Natural killer cell treated with Interleukin-12 subunit alpha and Interleukin-12 subunit beta and Interleukin-15 and Interleukin-18, amount 100 ng/mL, for 72 hours (primary cell): ENCODE data around the gene DOK7. TPM values are rescaled to one million over a fixed set of nuclear protein-coding genes. Genes with fewer than 3 reads are reported as not detected.

ENCODE experiments used
- ATAC-seq, 2 donors: fragments of 150-1000 bp; cut with Tn5 transposase in 1 of 2; sonication (Bioruptor Pico), chemical (Tn5 transposase) in 1 of 2; 2 replicates each; pipeline ENCODE4 v1.10.0; 2021
- DNase-seq: peaks from one replicate; pipeline ENCODE4 v3.0.0; 2022; ENCODE audit warnings: low spot score
- H3K27ac Mint-ChIP-seq, 2 donors: 1 replicate in 1 of 2; 2 replicates in 1 of 2; pipeline ENCODE4 v1.8.0; 2022; ENCODE audit warnings: mixed read lengths in 2 of 2, mild to moderate bottlenecking in 1 of 2, moderate library complexity in 1 of 2
- H3K27me3 Mint-ChIP-seq, 2 donors: 1 replicate in 1 of 2; 2 replicates in 1 of 2; pipeline ENCODE4 v1.8.0; 2022; ENCODE audit warnings: mixed read lengths in 2 of 2
- H3K36me3 Mint-ChIP-seq: one replicate; pipeline ENCODE4 v1.8.0; 2022; ENCODE audit warnings: mixed read lengths
- H3K4me1 Mint-ChIP-seq, 2 donors: 1 replicate in 1 of 2; 2 replicates in 1 of 2; pipeline ENCODE4 v1.8.0; 2022; ENCODE audit warnings: low read depth in 2 of 2, mixed read lengths in 2 of 2, mild to moderate bottlenecking in 1 of 2
- H3K4me3 Mint-ChIP-seq: one replicate; pipeline ENCODE4 v1.8.0; 2022; ENCODE audit warnings: mixed read lengths
- H3K9me3 Mint-ChIP-seq: 2 replicates; pipeline ENCODE4 v1.8.0; 2022; ENCODE audit warnings: mixed read lengths
- total RNA-seq, 2 donors: library from RNA; stranded (reverse); gene quantifications; one replicate each; pipeline ENCODE4 v1.2.3, GENCODE V29; 2022

Gene DOK7
- total RNA-seq, 2 donors from 2014 or later = 0.17 TPM; not detected in 1

DNA sequence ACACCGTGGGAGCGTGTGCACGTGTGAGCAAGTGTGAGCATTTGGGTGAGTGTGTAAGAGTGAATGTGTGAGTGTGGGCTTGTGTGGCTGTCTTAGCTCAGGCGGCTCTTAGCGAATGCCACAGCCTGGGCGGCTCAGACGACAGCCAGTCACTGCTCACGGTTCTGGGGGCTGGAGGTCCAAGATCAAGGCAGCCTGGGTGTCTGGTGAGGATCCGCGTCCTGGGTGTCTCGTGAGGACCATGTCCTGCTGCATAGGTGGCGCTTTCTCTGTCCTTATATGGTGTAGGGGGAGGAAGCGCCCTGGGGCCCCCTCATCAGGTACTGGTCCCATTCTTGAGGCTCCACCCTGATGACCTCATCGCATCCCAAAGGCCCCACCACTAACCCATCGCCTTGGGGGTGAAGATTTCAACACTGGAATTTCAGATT is 4.5 kb downstream of the DOK7 start:
- no peak for DNase-seq
- ATAC-seq = no peak
- H3K4me3 Mint-ChIP-seq = no peak overlapping the region
- H3K27me3 Mint-ChIP-seq = peaks cover 0 to 9% of the 10 kb centered on the region in 2 donors
- no peaks in the 10 kb centered on the region for H3K9me3 Mint-ChIP-seq
- H3K36me3 Mint-ChIP-seq = no peaks in the 10 kb centered on the region
- no peak overlapping the region for H3K27ac Mint-ChIP-seq
- no peaks in the 10 kb centered on the region for H3K4me1 Mint-ChIP-seq

DNA sequence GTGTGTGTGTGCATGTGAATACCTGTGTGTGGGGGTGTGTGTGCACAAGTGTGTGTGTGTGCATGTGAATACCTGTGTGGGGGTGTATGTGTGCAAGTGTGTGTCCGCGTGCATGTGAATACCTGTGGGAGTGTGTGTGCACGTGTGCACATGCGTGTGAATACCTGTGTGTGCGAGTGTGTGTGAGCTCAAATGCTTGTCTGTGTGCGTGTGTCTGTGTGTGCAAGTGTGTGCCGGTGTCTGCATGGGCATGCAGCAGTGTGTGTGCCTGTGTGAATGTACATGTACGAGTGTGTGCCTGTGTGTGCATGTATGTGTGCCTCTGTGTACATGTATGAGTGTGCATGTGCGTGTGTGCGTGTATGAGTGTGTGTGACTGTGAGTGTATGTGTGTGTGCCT is 5.0 kb downstream of the DOK7 start:
- no peak overlapping the region for H3K4me3 Mint-ChIP-seq
- H3K9me3 Mint-ChIP-seq = no peaks in the 10 kb centered on the region
- no peaks in the 10 kb centered on the region for H3K36me3 Mint-ChIP-seq
- H3K4me1 Mint-ChIP-seq = no peaks in the 10 kb centered on the region
- H3K27ac Mint-ChIP-seq = no peak overlapping the region
- ATAC-seq = no peak
- DNase-seq = no peak
- H3K27me3 Mint-ChIP-seq = peaks cover 0 to 8% of the 10 kb centered on the region in 2 donors

DNA sequence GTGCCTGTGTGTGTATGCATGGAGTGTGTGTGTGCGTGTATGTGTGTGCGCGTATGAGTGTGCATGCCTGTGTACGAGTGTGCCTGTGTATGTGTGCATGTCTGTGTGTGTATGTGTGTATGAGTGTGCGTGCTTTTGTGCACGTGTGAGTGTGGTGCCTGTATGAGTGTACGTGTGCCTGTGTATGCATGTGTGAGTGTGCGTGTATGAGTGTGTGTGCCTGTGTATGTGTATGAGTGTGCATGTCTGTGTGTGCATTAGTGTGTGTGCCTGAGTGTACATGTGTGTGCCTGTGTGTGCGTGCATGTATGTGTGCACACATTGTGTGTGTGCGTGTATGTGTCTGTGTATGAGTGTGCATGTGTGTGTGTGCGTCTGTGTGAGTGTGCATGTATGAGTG is 5.7 kb downstream of the DOK7 start:
- Mint-ChIP-seq H3K4me3 (no peak overlapping the region), H3K36me3 (no peaks in the 10 kb centered on the region), H3K9me3 (no peaks in the 10 kb centered on the region), H3K27ac (no peak overlapping the region), H3K27me3 (peaks cover 0 to 8% of the 10 kb centered on the region in 2 donors), H3K4me1 (no peaks in the 10 kb centered on the region)
- DNase-seq (no peak), ATAC-seq (no peak)

DNA sequence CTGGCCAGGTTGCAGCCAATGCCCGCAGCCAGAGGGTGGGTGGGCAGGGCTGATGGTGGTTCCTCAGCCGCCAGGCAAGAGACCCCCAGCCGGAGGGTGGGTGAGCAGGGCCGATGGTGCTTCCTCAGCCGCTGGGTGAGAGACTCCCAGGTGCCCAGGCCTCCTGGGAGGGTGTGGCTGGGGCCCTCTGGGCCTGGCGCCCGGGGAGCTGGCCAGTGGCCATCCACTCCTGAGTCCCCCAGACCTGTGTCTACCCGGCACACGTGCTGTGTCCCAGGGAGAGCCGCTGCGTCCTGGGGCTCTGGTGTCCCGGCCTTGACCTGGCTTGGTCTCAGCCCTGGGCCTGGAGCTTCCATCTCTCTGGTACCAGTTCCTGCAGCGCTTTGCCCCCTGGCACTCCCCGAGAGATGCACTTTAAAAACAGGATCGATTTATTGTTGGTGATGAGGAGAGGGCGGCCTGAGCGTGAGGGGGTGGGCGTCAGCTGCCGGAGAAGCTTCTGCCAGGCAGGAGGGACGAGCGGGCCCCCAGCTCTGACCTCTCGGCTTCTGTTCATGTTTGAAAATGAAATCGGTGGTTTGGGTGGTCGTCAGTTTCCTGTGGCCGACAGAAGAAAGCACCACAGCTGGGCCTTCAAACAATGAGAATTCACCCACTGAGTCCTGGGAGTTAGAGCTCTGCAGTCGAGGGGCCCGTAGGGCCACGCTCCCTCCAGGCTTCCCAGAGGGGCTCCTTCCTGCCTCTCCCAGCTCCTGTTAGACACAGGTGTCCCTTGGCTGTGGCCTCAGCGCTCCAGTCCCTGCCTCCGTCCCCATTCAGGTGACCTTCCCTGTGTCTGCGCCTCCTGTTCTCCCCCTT is 6.5 kb downstream of the DOK7 start:
- Mint-ChIP-seq H3K4me1 (no peaks in the 10 kb centered on the region), H3K27ac (no peak overlapping the region), H3K27me3 (peaks cover 0 to 5% of the 10 kb centered on the region in 2 donors), H3K4me3 (no peak overlapping the region), H3K36me3 (no peaks in the 10 kb centered on the region), H3K9me3 (no peaks in the 10 kb centered on the region)
- no peak for ATAC-seq
- DNase-seq = no peak

DNA sequence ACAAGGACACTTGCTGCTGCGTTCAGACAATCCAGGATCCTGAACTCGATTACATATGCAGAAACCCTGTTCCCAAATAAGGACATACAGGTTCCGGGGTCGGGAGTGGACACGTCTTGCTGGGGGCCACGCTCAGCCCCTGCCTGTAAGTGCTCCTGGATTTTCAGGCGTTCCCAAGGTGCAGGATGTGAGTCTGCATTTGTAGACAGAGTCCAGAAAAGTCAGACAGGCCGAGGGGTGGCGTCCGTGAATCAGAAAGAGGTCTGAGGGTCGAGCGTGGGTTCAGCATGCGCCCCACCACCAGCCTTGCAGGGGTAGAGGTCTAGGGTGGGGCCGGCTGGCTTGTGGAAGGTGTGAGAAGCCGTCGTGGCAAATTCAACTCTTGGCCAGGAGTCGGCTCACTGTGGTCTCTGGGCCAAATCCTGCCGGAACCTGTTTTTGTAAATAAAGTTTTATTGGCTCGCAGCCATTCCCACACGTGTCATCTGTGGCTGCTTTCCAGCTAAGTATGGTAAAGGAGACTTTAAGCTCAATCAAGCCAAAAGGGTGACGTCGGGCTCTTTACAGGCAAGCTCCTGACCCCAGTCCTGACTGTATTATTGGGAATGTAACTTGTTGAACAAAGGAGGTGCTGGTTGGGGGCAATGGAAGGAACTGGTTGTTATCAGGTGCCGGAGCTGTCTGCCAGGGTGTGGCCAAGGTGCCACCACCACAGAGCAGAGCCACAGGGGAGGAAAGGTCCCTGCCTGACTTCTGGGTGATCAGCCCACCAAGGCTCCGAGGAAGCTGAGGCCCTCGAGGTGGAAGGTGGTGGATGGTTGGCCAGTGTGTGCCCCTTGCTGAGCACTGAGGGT is 7.4 kb downstream of the DOK7 start:
- Mint-ChIP-seq H3K27ac (no peak overlapping the region), H3K36me3 (no peaks in the 10 kb centered on the region), H3K27me3 (peaks cover 0 to 3% of the 10 kb centered on the region in 2 donors), H3K4me1 (no peaks in the 10 kb centered on the region), H3K9me3 (no peaks in the 10 kb centered on the region), H3K4me3 (no peak overlapping the region)
- DNase-seq (no peak), ATAC-seq (no peak)

DNA sequence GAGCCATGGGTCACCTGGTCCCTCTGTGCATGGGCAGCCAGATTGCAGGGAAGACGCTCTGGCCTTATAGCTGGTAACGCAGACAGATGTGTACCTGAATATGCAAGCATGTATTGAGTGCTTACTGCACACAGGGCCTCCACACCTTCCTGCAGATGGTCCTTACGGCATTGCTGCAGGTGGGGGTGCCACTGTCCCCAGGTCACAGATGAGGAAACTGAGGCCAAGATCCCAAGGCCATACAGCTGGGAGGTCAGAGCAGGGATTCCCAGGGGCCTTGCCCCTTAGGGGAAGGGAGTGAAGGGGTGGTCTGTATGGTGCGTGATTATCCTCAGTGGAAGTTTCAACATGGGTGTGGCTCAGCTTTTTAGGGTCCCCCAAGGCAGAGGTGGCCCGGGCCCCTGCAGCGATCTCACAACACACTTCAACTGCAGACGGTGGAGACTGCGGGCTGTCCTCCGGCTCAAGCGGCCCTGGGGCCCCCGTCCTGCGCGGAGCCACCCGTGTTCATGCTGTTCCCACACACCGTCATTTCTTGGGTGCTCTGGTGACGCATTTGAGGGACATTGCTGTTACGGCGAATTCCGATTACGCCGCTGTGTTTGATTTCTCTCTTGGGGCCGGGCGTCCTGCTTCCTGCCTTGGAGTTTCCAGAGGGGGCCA is 8.1 kb downstream of the DOK7 start:
- H3K27me3 Mint-ChIP-seq = peaks cover 0 to 3% of the 10 kb centered on the region in 2 donors
- ATAC-seq = no peak
- no peaks in the 10 kb centered on the region for H3K4me1 Mint-ChIP-seq
- DNase-seq = no peak
- no peak overlapping the region for H3K27ac Mint-ChIP-seq
- H3K9me3 Mint-ChIP-seq = no peaks in the 10 kb centered on the region
- H3K36me3 Mint-ChIP-seq = no peaks in the 10 kb centered on the region
- H3K4me3 Mint-ChIP-seq = no peak overlapping the region

DNA sequence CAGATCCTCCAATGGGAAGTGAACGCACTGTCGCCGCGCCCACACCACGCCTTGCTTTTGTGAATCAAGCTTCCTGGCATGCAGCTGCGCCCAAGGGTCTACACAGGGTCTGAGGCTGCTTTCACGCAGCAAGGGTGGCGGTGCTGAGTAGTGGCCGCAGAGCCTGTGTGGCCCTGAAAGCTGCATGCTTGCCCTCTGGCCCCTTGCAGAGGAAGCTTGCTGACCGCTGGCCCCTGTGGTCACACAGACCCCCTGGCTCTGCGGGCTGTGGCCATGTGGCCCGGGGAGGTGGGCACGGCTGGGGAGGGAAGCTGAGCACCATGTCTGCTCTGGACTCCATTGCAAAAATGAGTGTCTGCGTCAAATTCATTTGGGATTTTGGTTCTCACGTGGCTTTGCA is 8.8 kb downstream of the DOK7 start:
- Mint-ChIP-seq H3K9me3 (no peaks in the 10 kb centered on the region), H3K36me3 (no peaks in the 10 kb centered on the region), H3K4me3 (no peak overlapping the region), H3K27me3 (peaks cover 0 to 3% of the 10 kb centered on the region in 2 donors), H3K4me1 (no peaks in the 10 kb centered on the region), H3K27ac (no peak overlapping the region)
- no peak for DNase-seq
- ATAC-seq = no peak

DNA sequence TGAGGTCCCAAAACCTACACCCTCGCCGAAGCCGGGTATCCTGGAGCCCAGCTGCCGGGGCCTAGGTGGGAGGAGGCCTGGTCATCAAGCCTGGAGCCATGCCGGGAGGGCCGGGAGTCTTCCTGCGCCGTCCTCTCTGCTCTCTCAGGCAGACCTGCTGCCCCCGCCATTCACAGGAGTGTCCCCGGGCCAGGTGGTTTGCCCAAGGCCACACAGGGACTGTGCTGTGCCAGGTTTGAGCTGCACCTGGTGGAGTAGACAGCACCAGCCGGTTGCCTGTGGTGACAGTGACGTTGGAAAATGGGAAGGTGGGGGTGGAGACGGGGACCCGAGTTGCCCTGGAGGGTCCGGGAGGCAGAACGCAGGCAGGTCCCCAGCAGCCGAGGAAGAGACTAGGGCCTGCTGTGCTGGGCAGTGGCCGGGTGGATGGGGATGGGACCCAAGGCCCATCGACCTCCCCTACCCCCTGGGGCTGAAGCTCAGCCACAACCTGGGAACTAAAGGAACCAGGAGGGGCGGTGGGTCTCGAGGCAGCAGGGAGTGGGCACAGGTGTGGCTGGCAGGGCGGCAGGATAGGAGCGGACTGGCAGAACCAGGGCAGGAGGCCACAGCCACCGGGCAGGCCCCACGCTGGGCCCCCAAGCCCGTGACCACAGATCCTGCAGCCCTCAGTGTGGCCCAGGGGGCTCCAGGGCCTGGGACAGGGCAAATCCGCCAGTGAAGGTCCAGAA is 9.5 kb downstream of the DOK7 start:
- DNase-seq (no peak), ATAC-seq (no peak)
- peaks cover 0 to 3% of the 10 kb centered on the region in 2 donors for H3K27me3 Mint-ChIP-seq
- H3K4me3 Mint-ChIP-seq = no peak overlapping the region
- H3K36me3 Mint-ChIP-seq = no peaks in the 10 kb centered on the region
- no peak overlapping the region for H3K27ac Mint-ChIP-seq
- no peaks in the 10 kb centered on the region for H3K9me3 Mint-ChIP-seq
- H3K4me1 Mint-ChIP-seq = no peaks in the 10 kb centered on the region

DNA sequence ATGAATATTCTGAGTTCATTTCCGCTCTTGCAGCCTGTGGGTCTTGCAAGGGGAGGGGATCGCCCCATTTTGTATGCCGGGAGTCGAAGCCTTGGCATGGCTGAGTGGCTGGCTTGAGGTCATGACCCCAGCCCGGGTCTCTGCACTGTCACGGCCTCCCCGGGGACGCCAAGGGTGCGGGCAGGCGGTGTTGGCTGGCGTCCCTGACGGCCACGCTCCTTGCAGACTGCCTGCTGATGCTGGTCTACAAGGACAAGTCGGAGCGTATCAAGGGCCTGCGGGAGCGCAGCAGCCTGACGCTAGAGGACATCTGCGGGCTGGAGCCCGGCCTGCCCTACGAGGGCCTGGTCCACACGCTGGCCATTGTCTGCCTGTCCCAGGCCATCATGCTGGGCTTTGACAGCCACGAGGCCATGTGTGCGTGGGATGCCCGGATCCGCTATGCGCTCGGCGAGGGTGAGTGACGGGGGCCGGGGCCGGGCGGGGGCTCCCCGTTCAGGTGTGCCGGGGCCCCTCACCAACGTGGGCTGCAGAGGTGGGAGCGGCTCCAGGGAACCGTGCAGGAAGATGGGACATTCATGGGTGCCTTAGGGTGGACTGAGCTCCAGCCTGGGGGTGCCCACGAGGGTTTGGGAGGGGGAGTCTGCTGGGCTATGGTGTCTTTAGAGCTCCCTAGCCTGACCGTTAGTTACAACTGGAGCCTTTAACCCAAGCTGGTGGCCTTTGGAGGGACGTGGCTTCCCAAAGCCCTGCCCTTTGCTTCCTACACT is 10.3 kb downstream of the DOK7 start:
- Mint-ChIP-seq H3K4me1 (no peaks in the 10 kb centered on the region), H3K36me3 (no peaks in the 10 kb centered on the region), H3K27me3 (peaks cover 0 to 3% of the 10 kb centered on the region in 2 donors), H3K4me3 (no peak overlapping the region), H3K9me3 (no peaks in the 10 kb centered on the region), H3K27ac (no peak overlapping the region)
- DNase-seq (no peak), ATAC-seq (no peak)

DNA sequence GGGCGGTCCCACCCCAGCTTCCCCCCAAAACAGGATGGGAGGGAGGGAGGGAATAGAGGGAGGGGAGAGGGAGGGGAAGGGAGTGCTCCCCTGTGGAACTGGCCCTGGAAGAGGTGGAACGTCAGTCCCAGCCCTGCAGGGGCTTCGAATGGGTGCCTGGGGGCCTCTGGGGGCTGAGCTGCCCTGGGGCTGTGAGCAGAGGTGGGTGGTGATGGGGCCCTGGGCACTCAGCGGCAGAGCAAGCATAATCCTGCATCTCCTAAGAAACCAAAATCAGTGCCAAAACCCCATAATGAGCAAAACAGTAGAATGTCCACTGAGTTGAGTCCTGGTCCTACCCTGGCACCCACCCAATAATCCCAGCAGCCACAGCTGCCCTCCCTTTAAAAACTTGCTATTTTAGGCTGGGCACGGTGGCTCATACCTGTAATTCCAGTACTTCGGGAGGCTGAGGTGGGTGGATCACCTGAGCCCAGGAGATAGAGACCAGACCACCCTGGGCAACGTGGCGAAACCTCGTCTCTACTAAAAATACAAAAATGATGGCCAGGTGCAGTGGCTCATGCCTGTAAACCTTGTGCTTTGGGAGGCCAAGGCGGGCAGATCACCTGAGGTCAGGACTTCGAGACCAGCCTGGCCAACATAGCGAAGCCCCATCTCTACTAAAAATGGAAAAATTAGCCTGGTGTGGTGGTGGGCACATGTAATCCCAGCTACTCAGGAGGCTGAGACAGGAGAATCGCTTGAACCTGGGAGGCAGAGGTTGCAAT is 11.1 kb downstream of the DOK7 start:
- no peak overlapping the region for H3K4me3 Mint-ChIP-seq
- no peak for ATAC-seq
- peaks cover 0 to 3% of the 10 kb centered on the region in 2 donors for H3K27me3 Mint-ChIP-seq
- no peak for DNase-seq
- H3K36me3 Mint-ChIP-seq = no peaks in the 10 kb centered on the region
- H3K27ac Mint-ChIP-seq = no peak overlapping the region
- no peaks in the 10 kb centered on the region for H3K9me3 Mint-ChIP-seq
- no peaks in the 10 kb centered on the region for H3K4me1 Mint-ChIP-seq

DNA sequence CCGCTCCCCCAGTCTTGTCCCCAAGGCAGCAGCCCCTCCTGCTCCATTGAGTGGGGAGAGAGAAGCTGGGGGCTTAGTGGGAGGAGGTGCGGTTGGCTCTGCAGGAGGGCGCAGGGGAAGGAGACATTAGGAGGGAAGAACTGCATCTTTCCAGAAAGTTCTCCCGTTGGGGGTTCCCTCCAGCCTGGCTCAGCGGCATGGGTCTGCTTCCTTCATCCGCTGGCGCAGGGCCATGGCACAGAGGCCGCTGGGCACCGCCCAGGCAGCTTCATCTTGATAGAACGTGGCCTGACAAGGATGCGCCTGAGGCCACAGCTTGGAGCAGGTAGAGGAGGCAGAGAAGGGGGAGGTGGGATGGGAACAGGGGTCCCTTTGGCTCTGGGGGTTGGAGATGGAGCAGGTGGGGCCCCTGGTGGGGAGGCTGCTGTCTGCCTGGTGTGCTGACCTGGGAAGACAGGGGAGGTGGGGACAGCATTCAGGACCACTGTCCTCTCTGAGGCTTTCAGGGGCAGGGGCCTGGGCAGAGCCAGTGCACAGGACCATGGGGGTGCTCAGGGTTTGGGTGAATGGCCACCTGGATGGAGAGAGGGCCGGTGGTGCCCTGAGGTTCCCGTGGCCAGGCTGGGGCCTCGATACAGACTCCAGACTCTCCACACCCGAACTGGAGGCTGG is 12.1 kb downstream of the DOK7 start:
- ATAC-seq (no peak), DNase-seq (no peak)
- H3K27me3 Mint-ChIP-seq = peaks cover 0 to 2% of the 10 kb centered on the region in 2 donors
- no peaks in the 10 kb centered on the region for H3K9me3 Mint-ChIP-seq
- H3K4me3 Mint-ChIP-seq = no peak overlapping the region
- H3K4me1 Mint-ChIP-seq = no peaks in the 10 kb centered on the region
- H3K36me3 Mint-ChIP-seq = no peaks in the 10 kb centered on the region
- H3K27ac Mint-ChIP-seq = no peak overlapping the region

DNA sequence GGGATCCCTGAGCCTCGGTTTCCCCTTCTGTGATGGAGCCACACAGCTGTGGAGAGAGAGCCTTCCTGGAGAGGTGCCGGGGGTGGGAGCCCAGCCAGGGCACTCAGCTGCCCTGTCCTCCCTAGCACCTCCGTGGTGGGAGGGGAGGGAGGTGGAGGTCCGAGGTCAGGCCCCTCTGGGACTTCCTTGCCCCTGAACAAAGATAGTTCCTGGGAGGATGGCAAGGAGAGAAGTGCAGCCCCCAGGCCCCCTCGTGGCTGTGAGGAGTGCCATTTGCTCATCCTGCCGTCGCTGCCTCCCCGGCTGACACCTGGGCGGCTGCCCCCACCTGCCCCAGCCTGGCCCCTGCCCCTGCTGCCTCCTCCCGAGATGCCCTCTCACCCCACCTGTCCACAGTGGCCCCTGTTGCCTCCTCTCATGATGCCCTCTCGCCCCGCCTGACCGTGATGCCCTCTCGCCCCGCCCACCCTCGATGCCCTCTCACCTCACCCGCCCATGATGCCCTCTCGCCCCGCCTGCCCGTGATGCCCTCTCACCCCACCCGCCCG is 12.7 kb downstream of the DOK7 start:
- Mint-ChIP-seq H3K27ac (no peak overlapping the region), H3K27me3 (no peaks in the 10 kb centered on the region), H3K9me3 (no peaks in the 10 kb centered on the region), H3K4me1 (no peaks in the 10 kb centered on the region), H3K36me3 (no peaks in the 10 kb centered on the region), H3K4me3 (no peak overlapping the region)
- ATAC-seq (no peak), DNase-seq (no peak)
